ENCODE data around the gene REEP6. TPM values are rescaled to one million over a fixed set of nuclear protein-coding genes. Genes with fewer than 3 reads are reported as not detected.

REEP6 gene
- total and polyA plus RNA-seq, 7 donors, result 0.23 to 2.0 (median 1.3) TPM

DNA sequence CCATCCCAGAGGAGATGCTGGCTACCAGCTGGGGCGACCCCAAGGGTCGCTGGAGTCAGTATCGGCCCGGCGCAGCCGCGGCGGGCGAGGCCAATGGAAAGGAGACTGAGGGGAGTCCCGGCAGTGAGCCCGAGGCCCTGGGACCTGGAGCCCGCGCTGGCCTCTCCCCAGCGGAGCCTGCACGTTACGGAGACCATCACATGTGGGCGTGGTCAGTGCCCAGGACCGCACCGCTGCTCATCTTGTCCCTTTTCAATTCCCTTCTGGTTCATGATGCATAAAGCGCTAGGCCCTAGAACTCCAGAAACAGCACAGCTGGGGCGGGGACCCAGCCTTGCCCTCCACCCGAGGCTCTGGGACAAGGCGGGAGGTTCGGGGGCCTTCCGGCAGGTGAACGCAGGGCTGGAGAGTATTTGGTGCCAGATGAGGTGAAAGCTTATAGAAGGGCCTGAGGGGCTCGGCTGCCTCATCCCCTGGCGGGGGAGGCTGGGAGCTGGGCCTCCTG, 19.9 kb upstream of the REEP6 start:
- 3 to 5% (median 4%) methylated on average over 27 to 28 of the region's 28 CpGs for WGBS, 3 donors
- Histone ChIP-seq H3K4me1 (peaks cover 50% of the 10 kb centered on the region), H3K27me3 (ENCODE audit: insufficient read depth in 3 of 3, low read length in 2 of 3) (peaks cover 0 to 70% (median 64%) of the 10 kb centered on the region in 3 donors), H3K36me3 (ENCODE audit: insufficient read depth in 1 of 2, low read depth in 1 of 2) (peaks cover 0 to 14% of the 10 kb centered on the region in 2 donors), H3K27ac (no peak overlapping the region), H3K4me3 (peak overlapping the region; percentile 58), H3K9me3 (no peaks in the 10 kb centered on the region)
- TF ChIP-seq, protein P1, sequence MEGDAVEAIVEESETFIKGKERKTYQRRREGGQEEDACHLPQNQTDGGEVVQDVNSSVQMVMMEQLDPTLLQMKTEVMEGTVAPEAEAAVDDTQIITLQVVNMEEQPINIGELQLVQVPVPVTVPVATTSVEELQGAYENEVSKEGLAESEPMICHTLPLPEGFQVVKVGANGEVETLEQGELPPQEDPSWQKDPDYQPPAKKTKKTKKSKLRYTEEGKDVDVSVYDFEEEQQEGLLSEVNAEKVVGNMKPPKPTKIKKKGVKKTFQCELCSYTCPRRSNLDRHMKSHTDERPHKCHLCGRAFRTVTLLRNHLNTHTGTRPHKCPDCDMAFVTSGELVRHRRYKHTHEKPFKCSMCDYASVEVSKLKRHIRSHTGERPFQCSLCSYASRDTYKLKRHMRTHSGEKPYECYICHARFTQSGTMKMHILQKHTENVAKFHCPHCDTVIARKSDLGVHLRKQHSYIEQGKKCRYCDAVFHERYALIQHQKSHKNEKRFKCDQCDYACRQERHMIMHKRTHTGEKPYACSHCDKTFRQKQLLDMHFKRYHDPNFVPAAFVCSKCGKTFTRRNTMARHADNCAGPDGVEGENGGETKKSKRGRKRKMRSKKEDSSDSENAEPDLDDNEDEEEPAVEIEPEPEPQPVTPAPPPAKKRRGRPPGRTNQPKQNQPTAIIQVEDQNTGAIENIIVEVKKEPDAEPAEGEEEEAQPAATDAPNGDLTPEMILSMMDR (IDR thresholded peaks at IDR 0.05), result no peak
- peak; percentile 21 to 56 for DNase-seq
- no peak for ATAC-seq
- intact Hi-C loops (cut with DNase I), result no loop called here

DNA sequence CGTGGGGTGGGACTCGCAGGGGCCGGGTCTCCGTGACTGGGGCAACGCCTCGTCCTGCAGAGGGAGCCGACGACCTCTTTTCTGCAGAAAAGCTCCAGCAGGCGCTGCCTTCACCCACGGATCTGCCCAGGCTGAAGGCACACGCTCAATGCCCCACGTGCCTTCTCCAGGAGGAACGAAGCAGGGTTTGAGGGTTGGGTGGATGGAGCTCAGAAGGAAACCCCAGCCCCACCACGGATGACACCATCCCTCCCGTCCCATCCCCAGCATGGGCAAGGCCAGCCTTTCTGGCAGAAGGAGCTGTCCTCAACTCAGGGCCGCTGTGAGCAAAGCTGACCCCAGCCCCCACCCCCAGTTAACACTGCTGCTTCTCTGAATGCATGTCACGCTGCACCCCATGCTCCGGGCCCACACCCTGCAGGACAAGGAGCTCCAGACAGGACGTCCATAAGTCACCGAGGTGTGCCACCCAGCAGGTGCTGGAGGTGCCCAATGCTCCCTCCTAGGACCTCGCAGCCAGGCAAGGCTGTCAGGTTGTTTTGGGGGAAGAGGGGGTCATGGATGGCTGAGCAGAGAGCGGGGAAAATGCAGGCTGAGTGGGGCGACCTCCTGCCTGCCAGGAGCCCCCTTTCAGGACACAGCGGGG, 19.3 kb upstream of the REEP6 start:
- intact Hi-C loops (cut with DNase I), result loop anchor here in 1 of 2 donors (1.0 kb wide), 1 partner anchor 25 kb away; no protein-coding TSS in a partner anchor
- H3K27me3 ChIP-seq (ENCODE audit: insufficient read depth in 3 of 3, low read length in 2 of 3), result peaks cover 0 to 65% (median 59%) of the 10 kb centered on the region in 3 donors
- H3K27ac ChIP-seq, result no peak overlapping the region
- no peaks in the 10 kb centered on the region for H3K9me3 ChIP-seq
- TF ChIP-seq, protein P1 (IDR thresholded peaks at IDR 0.05), result no peak
- no peak for ATAC-seq
- DNase-seq, result peak in 1 of 2 donors; percentile 49
- peak overlapping the region; percentile 58 for H3K4me3 ChIP-seq
- WGBS, 3 donors, result 19 to 23% (median 21%) methylated on average over 21 to 24 of the region's 24 CpGs
- peaks cover 50% of the 10 kb centered on the region for H3K4me1 ChIP-seq
- peaks cover 0 to 18% of the 10 kb centered on the region in 2 donors for H3K36me3 ChIP-seq (ENCODE audit: insufficient read depth in 1 of 2, low read depth in 1 of 2)

DNA sequence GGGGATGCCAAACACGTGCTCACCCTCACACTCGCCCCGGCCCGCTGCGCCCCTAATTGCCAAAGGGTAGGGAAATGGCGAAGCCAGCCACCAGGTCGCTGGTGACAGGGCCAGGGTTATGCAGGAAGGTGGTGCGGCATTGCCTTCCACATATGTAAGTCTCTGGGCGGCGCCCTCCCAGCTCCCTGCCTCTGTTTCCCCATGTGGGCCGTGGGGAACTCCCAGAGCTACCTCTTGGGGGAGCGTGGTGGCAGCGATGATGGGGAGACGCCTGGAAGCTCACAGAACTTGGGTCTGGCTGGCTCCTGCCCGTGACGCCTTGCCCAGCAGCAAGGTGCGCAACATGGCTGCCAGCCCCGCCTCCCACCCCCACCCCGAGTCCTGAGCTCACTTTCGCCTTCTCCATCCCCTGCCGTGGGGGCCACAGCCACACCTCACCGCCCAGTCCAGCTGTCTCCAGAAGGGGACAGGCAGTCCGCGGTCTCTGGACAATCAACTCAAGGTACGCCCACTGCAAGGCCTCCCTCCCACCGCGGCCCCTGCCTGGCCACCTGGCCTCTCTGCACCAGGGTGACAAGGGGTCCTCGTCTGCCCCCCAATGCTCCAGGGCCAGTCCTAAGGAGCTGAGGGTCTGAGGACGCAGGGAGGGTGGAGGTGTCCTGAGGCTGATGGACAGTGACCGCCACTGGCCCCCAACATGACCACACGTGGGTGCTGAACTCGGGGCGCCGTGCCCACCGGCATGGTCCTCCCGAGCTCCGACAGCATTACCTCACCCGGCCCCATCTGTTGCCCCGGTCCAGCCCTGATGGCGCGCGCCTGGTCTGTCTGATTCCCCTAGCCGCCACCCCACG, 18.5 kb upstream of the REEP6 start:
- H3K4me3 ChIP-seq, result no peak overlapping the region
- TF ChIP-seq, protein P1 (IDR thresholded peaks at IDR 0.05), result no peak
- DNase-seq (peak in 1 of 2 donors; percentile 42), ATAC-seq (no peak)
- intact Hi-C loops (cut with DNase I), result loop anchor here in 1 of 2 donors (1.0 kb wide), 1 partner anchor 26 kb away; no protein-coding TSS in a partner anchor
- H3K27me3 ChIP-seq (ENCODE audit: insufficient read depth in 3 of 3, low read length in 2 of 3), result peaks cover 0 to 56% (median 52%) of the 10 kb centered on the region in 3 donors
- peaks cover 0 to 18% of the 10 kb centered on the region in 2 donors for H3K36me3 ChIP-seq (ENCODE audit: insufficient read depth in 1 of 2, low read depth in 1 of 2)
- H3K9me3 ChIP-seq, result no peaks in the 10 kb centered on the region
- H3K27ac ChIP-seq, result no peak overlapping the region
- WGBS, 3 donors, result 33 to 34% (median 33%) methylated on average over 37 to 44 of the region's 44 CpGs
- H3K4me1 ChIP-seq, result peaks cover 47% of the 10 kb centered on the region

DNA sequence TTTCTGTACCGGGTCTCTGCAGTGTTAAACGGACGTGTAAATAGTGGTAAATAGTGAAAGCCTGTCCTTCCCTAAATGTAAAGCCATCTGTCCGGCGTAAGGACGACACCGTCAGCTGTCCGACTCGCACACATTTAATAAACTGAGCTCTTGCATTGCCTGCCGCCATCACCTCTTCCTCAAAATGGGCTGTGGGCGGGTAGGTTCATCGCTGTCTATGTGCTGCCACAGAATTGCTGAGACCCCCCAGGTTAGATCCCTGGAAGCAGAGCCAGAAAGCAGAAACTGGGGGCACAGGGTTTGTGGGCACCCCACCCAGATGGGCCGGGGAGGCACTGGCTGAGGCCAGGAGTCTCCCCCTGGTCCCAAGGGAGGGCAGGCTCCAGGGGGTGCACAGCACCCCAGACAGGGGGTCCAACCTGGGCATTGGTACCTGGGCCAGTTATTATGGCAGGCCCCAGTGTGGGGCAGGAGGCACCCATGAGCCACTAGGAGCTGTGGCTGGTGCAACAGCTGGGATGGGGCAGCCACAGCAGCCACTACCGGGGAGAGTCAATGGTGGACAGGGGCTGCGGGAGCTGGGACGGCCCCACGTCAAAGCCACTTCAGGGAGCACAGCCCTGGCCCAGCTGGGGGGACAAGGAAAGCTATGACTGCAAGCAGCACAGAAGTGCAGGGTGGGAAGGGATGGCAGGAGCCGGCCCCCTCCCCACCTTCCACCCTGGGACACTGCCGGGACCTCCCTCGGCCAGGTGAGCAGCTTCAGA, 17.7 kb upstream of the REEP6 start:
- TF ChIP-seq, protein P1 (IDR thresholded peaks at IDR 0.05), result no peak
- ATAC-seq, result peak in 1 of 4 donors; percentile 5
- Histone ChIP-seq H3K9me3 (no peaks in the 10 kb centered on the region), H3K4me1 (peaks cover 47% of the 10 kb centered on the region), H3K27ac (no peak overlapping the region), H3K4me3 (no peak overlapping the region), H3K36me3 (ENCODE audit: insufficient read depth in 1 of 2, low read depth in 1 of 2) (peaks cover 0 to 18% of the 10 kb centered on the region in 2 donors), H3K27me3 (ENCODE audit: insufficient read depth in 3 of 3, low read length in 2 of 3) (peaks cover 0 to 48% (median 45%) of the 10 kb centered on the region in 3 donors)
- peak in 1 of 2 donors; percentile 49 for DNase-seq
- intact Hi-C loops (cut with DNase I), result no loop called here
- 46 to 60% (median 51%) methylated on average over 19 to 20 of the region's 20 CpGs for WGBS, 3 donors

Data from psoas muscle (tissue), 8 donors.